B cell (primary cell): ENCODE measurements around the gene S100A12.

Source experiments
- CTCF ChIP-seq: fragments of 200-600 bp; IDR thresholded peaks from one replicate; pipeline ENCODE4 v1.8.0; 2022; ENCODE audit warnings: antibody characterized with exemption, mild to moderate bottlenecking
- EZH2 ChIP-seq: IDR thresholded peaks from 2 replicates; pipeline ENCODE4 v1.6.1; 2012; ENCODE audit warnings: borderline replicate concordance, low read depth, mild to moderate bottlenecking, moderate library complexity, low read length; ENCODE audit not compliant: insufficient read depth, poor library complexity, severe bottlenecking

GRCh38 chr1:153354515-153355193 is 20.8 kb downstream of the S100A12 start:
- no peak for TF ChIP-seq CTCF
- TF ChIP-seq EZH2: no peak
